HEK293 (cell line): Measurements from ENCODE around the gene LSMEM2.
A peak's percentile ranks its signal among the peaks of the same experiment; 100 is the strongest.

Experiments used
- BCL11A ChIP-seq: fragments of 450-650 bp; formaldehyde crosslinking; IDR thresholded peaks from 2 replicates; pipeline ENCODE4 v1.5.1; 2016; ENCODE audit warnings: low read depth, missing biosample characterization, missing genetic modification characterization
- KLF7 ChIP-seq: fragments of 450-650 bp; formaldehyde crosslinking; IDR thresholded peaks from 2 replicates; pipeline ENCODE4 v1.5.1; 2016; ENCODE audit warnings: missing biosample characterization, missing genetic modification characterization, borderline replicate concordance
- MZF1 ChIP-seq: fragments of 450-650 bp; formaldehyde crosslinking; IDR thresholded peaks from 2 replicates; pipeline ENCODE4 v1.5.1; 2017; ENCODE audit warnings: missing biosample characterization, missing genetic modification characterization, borderline replicate concordance
- PBX3 ChIP-seq: sonication (generic); formaldehyde crosslinking; IDR thresholded peaks from 2 replicates; pipeline ENCODE4 v1.8.1; 2022; ENCODE audit warnings: mild to moderate bottlenecking, moderate library complexity, missing genetic modification reagents
- PRDM10 ChIP-seq: fragments of 450-650 bp; formaldehyde crosslinking; IDR thresholded peaks from 2 replicates; pipeline ENCODE4 v1.5.1; 2016; ENCODE audit warnings: missing biosample characterization, missing genetic modification characterization
- SCRT1 ChIP-seq: fragments of 450-650 bp; formaldehyde crosslinking; IDR thresholded peaks from 2 replicates; pipeline ENCODE4 v1.5.1; 2016; ENCODE audit warnings: missing biosample characterization, missing genetic modification characterization, borderline replicate concordance
- SP2 ChIP-seq: fragments of 450-650 bp; formaldehyde crosslinking; IDR thresholded peaks from 2 replicates; pipeline ENCODE4 v1.5.1; 2016; ENCODE audit warnings: missing biosample characterization, missing genetic modification characterization
- TSHZ1 ChIP-seq: fragments of 450-650 bp; formaldehyde crosslinking; IDR thresholded peaks from 2 replicates; pipeline ENCODE4 v1.5.1; 2016; ENCODE audit warnings: missing biosample characterization, missing genetic modification characterization, borderline replicate concordance
- ZBTB20 ChIP-seq: fragments of 450-650 bp; formaldehyde crosslinking; IDR thresholded peaks from 2 replicates; pipeline ENCODE4 v1.5.1; 2016; ENCODE audit warnings: missing biosample characterization, missing genetic modification characterization
- ZBTB26 ChIP-seq: fragments of 450-650 bp; formaldehyde crosslinking; optimal IDR thresholded peaks from 2 replicates; pipeline ENCODE3; 2016; ENCODE audit warnings: missing biosample characterization, mild to moderate bottlenecking, missing genetic modification characterization
- ZBTB7A ChIP-seq: fragments of 450-650 bp; formaldehyde crosslinking; IDR thresholded peaks from 2 replicates; pipeline ENCODE4 v1.5.1; 2016; ENCODE audit warnings: low read depth, missing biosample characterization, missing genetic modification characterization
- ZNF221 ChIP-seq: fragments of 450-650 bp; formaldehyde crosslinking; IDR thresholded peaks from 2 replicates; pipeline ENCODE4 v1.5.1; 2017; ENCODE audit warnings: missing biosample characterization, missing genetic modification characterization, borderline replicate concordance
- ZNF335 ChIP-seq: fragments of 450-650 bp; formaldehyde crosslinking; conservative IDR thresholded peaks from 2 replicates; pipeline ENCODE4 v1.5.1; 2016; ENCODE audit warnings: missing biosample characterization, missing genetic modification characterization
- ZNF354C ChIP-seq: fragments of 450-650 bp; formaldehyde crosslinking; IDR thresholded peaks from 2 replicates; pipeline ENCODE4 v1.5.1; 2016; ENCODE audit warnings: missing biosample characterization, missing genetic modification characterization, low read depth, borderline replicate concordance
- ZNF433 ChIP-seq: fragments of 450-650 bp; formaldehyde crosslinking; IDR thresholded peaks from 2 replicates; pipeline ENCODE4 v1.5.1; 2016; ENCODE audit warnings: missing biosample characterization, missing genetic modification characterization, low read depth
- ZNF449 ChIP-seq: fragments of 450-650 bp; formaldehyde crosslinking; IDR thresholded peaks from 2 replicates; pipeline ENCODE4 v1.5.1; 2017; ENCODE audit warnings: missing biosample characterization, mild to moderate bottlenecking, missing genetic modification characterization, moderate library complexity
- ZNF488 ChIP-seq: fragments of 450-650 bp; formaldehyde crosslinking; IDR thresholded peaks from 2 replicates; pipeline ENCODE4 v1.5.1; 2016; ENCODE audit warnings: missing biosample characterization, missing genetic modification characterization
- ZNF514 ChIP-seq: fragments of 450-650 bp; formaldehyde crosslinking; IDR thresholded peaks from 2 replicates; pipeline ENCODE4 v1.5.1; 2016; ENCODE audit warnings: missing biosample characterization, missing genetic modification characterization
- ZNF548 ChIP-seq: fragments of 450-650 bp; formaldehyde crosslinking; IDR thresholded peaks from 2 replicates; pipeline ENCODE4 v1.5.1; 2016; ENCODE audit warnings: missing biosample characterization, missing genetic modification characterization
- ZNF558 ChIP-seq: fragments of 450-650 bp; formaldehyde crosslinking; IDR thresholded peaks from 2 replicates; pipeline ENCODE4 v1.5.1; 2016; ENCODE audit warnings: missing biosample characterization, missing genetic modification characterization
- ZNF561 ChIP-seq: fragments of 450-650 bp; IDR thresholded peaks from 2 replicates; pipeline ENCODE4 v1.5.1; 2018; ENCODE audit warnings: missing biosample characterization, missing genetic modification characterization, borderline replicate concordance
- ZNF629 ChIP-seq: fragments of 450-650 bp; formaldehyde crosslinking; IDR thresholded peaks from 2 replicates; pipeline ENCODE4 v1.5.1; 2017; ENCODE audit warnings: missing biosample characterization, missing genetic modification characterization
- ZNF791 ChIP-seq: fragments of 450-650 bp; formaldehyde crosslinking; IDR thresholded peaks from 2 replicates; pipeline ENCODE4 v1.5.1; 2016; ENCODE audit warnings: missing biosample characterization, missing genetic modification characterization
- ZSCAN18 ChIP-seq: fragments of 450-650 bp; formaldehyde crosslinking; IDR thresholded peaks from 2 replicates; pipeline ENCODE4 v1.5.1; 2016; ENCODE audit warnings: missing biosample characterization, missing genetic modification characterization
- ZSCAN30 ChIP-seq: fragments of 450-650 bp; IDR thresholded peaks from 2 replicates; pipeline ENCODE4 v1.5.1; 2018; ENCODE audit warnings: missing biosample characterization, mild to moderate bottlenecking, missing genetic modification characterization, moderate library complexity

Gene LSMEM2

GRCh38 chr3:50272911-50273688 is 5.8 kb upstream of the LSMEM2 start (continued):
- no peak for TF ChIP-seq ZNF221 (tag by site-specific recombination)
- TF ChIP-seq ZNF488 (tag by site-specific recombination): no peak
- peak; percentile 50 for TF ChIP-seq ZNF629 (tag by site-specific recombination)
- TF ChIP-seq ZBTB7A (tag by site-specific recombination): no peak
- TF ChIP-seq ZNF791 (tag by site-specific recombination): no peak
- no peak for TF ChIP-seq ZNF433
- no peak for TF ChIP-seq SP2 (tag by site-specific recombination)
- no peak for TF ChIP-seq ZSCAN18
- 0 out of 2 replicates have a peak, but pooled peaks have one; percentile 31 for TF ChIP-seq BCL11A (tag by site-specific recombination)
- no peak for TF ChIP-seq ZNF354C (tag by site-specific recombination)
- peak; percentile 47; the same call in 1 of the 2 replicates for TF ChIP-seq ZNF561
- no peak for TF ChIP-seq ZBTB20 (tag by site-specific recombination)
- TF ChIP-seq PBX3: no peak
- no peak for TF ChIP-seq KLF7 (tag by site-specific recombination)
- TF ChIP-seq SCRT1 (tag by site-specific recombination): no peak
- peak; percentile 55 for TF ChIP-seq ZNF449 (tag by site-specific recombination)
- no peak for TF ChIP-seq ZNF558
- TF ChIP-seq TSHZ1 (tag by site-specific recombination): no peak
- TF ChIP-seq ZNF514 (tag by site-specific recombination): no peak
- TF ChIP-seq ZBTB26 (tag by site-specific recombination): peak; percentile 29
- no peak for TF ChIP-seq ZNF335 (tag by site-specific recombination)
- peak; percentile 33; the same call in 1 of the 2 replicates for TF ChIP-seq ZSCAN30
- no peak for TF ChIP-seq ZNF548 (tag by site-specific recombination)
- no peak for TF ChIP-seq MZF1 (tag by site-specific recombination)
- TF ChIP-seq PRDM10 (tag by site-specific recombination): no peak
